22Rv1 (cell line): ENCODE measurements around the gene CEP131.

Experiments
- CTCF ChIP-seq: fragments of 450-650 bp; IDR thresholded peaks from 2 replicates; pipeline ENCODE4 v1.5.1; 2017; ENCODE audit warnings: mild to moderate bottlenecking
- ZFX ChIP-seq: fragments of 450-650 bp; IDR thresholded peaks from 2 replicates; pipeline ENCODE4 v1.6.1; 2017; ENCODE audit warnings: antibody characterized with exemption, borderline replicate concordance

GRCh38 chr17:81163051-81163695 lies 59.6 kb downstream of the CEP131 start:
- TF ChIP-seq CTCF = no peak
- TF ChIP-seq ZFX = no peak
